ENCODE results near the gene ATP2B2. TPM values are rescaled to one million over a fixed set of nuclear protein-coding genes. Genes with fewer than 3 reads are reported as not detected.

Gene ATP2B2
- total and polyA plus RNA-seq, 2 of the 8 experiments (the other 6 are each of a cell fraction or from before 2014, with no cell fraction given), result 0.14 to 1.2 TPM

DNA sequence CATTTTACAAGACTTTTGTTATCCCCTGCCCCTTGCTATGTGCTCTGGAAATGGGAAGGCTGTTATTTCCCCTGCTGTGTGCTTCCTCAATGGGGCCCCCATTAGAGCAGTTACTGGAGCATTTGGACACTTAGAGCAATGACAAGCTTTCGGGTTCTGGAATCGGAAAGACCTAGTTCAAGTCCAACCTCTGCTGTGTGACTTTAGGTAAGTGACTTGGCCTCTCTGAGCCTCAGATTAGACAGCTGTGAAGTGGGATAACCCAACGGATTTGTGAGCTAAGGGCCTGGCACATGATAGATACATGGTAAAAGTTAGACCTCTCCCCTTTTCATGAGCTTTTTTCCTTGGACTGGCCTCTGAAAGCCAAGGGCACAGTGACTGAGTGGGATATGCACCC is 100.5 kb downstream of the ATP2B2 start:
- H2BK120ac ChIP-seq (replicated peaks; ENCODE audit: low read depth, low read length), result no peak overlapping the region
- no peak overlapping the region for H3K18ac ChIP-seq (ENCODE audit: extremely low read depth, low read length)
- POLR2A ChIA-PET (ENCODE audit: partially characterized antibody), result no interaction called here
- no peak overlapping the region for H2AFZ ChIP-seq (ENCODE audit: low read length)
- no peaks in the 10 kb centered on the region for H3K36me3 ChIP-seq (ENCODE audit: control insufficient read depth in 2 of 4, insufficient read depth in 4 of 4, low read length in 3 of 4)
- no peak overlapping the region for H3K4me2 ChIP-seq (ENCODE audit: insufficient read depth in 1 of 2, low read depth in 2 of 2, low read length in 2 of 2)
- no peak overlapping the region for H4K91ac ChIP-seq (replicated peaks; ENCODE audit: insufficient read length, low read length)
- no peak overlapping the region for H4K8ac ChIP-seq (ENCODE audit: extremely low read depth, insufficient read depth, low read length)
- no peaks in the 10 kb centered on the region for H3K27me3 ChIP-seq (replicated peaks in 1 of 4; ENCODE audit: control insufficient read depth in 3 of 4, extremely low read depth in 1 of 4, insufficient read depth in 3 of 4, low read length in 3 of 4)
- no peak overlapping the region for H2BK20ac ChIP-seq (ENCODE audit: low read length)
- CTCF ChIA-PET (ENCODE audit: partially characterized antibody), result interaction anchor here (1.2 to 3.3 kb wide), 5 partner anchors 9 to 368 kb away, joined by 3 to 9 read pairs (median 4); no protein-coding TSS in a partner anchor
- H2BK15ac ChIP-seq (ENCODE audit: low read length), result no peak overlapping the region
- WGBS, 2 experiments (ENCODE audit: extremely low coverage in 1 of 2, insufficient coverage in 1 of 2, insufficient read length in 1 of 2, insufficient replicate concordance in 2 of 2, low coverage in 1 of 2, low lambda C conversion rate in 2 of 2, missing lambda C conversion rate in 1 of 2), result 76% methylated on average over 3 of the region's 3 CpGs; no CpG with 5 or more reads in 1 of the 2 experiments
- H3K9me3 ChIP-seq (ENCODE audit: insufficient read depth in 2 of 2, low read depth in 1 of 2, low read length in 1 of 2), result no peaks in the 10 kb centered on the region
- no peaks in the 10 kb centered on the region for H3K23me2 ChIP-seq (ENCODE audit: low read depth, low read length)
- H4K5ac ChIP-seq (ENCODE audit: insufficient read length, low read depth, low read length), result no peak overlapping the region
- no peak overlapping the region for H2BK12ac ChIP-seq (ENCODE audit: low read depth, low read length)
- no peak overlapping the region for H3K9ac ChIP-seq (replicated peaks in 1 of 4; ENCODE audit: extremely low read depth in 1 of 4, low read depth in 3 of 4, low read length in 3 of 4)
- H3K79me1 ChIP-seq (ENCODE audit: low read depth, low read length), result no peaks in the 10 kb centered on the region
- FAIRE-seq, result no peak
- no peak overlapping the region for H3K4ac ChIP-seq (replicated peaks; ENCODE audit: insufficient read length, low read depth, low read length)
- no peak overlapping the region for H3K27ac ChIP-seq (ENCODE audit: low read depth, low read length)
- no peaks in the 10 kb centered on the region for H4K20me1 ChIP-seq (replicated peaks in 1 of 2; ENCODE audit: control insufficient read depth in 1 of 2, insufficient read depth in 2 of 2, low read length in 2 of 2)
- no peak overlapping the region for H2BK5ac ChIP-seq (ENCODE audit: low read depth, low read length)
- H3K23ac ChIP-seq (ENCODE audit: insufficient read length), result no peak overlapping the region
- no peak overlapping the region for H2AK5ac ChIP-seq (ENCODE audit: low read depth, low read length)
- TF ChIP-seq KDM1A (IDR thresholded peaks at IDR 0.05; ENCODE audit: borderline replicate concordance, low read length), result 0 out of 2 replicates have a peak, but pooled peaks have one; percentile 49
- TF ChIP-seq CTCF (IDR thresholded peaks at IDR 0.05; ENCODE audit: control extremely low read depth in 1 of 3, insufficient read depth in 1 of 3, low read depth in 1 of 3, low read length in 3 of 3), result no peak
- no peak overlapping the region for H3K56ac ChIP-seq (replicated peaks; ENCODE audit: insufficient read length, low read depth, low read length)
- no peak overlapping the region for H3K14ac ChIP-seq (ENCODE audit: insufficient read length)
- H3K4me3 ChIP-seq (ENCODE audit: extremely low read depth in 1 of 4, insufficient read depth in 2 of 4, low read depth in 3 of 4, low read length in 4 of 4), result no peak overlapping the region
- no peaks in the 10 kb centered on the region for H3K4me1 ChIP-seq (replicated peaks in 1 of 4; ENCODE audit: control insufficient read depth in 3 of 4, insufficient read depth in 4 of 4, low read length in 3 of 4)
- no peaks in the 10 kb centered on the region for H3K79me2 ChIP-seq (ENCODE audit: control insufficient read depth in 1 of 2, insufficient read depth in 2 of 2, low read length in 2 of 2)
- no peak for DNase-seq (ENCODE audit: low read depth in 1 of 2, low spot score in 2 of 2)

All from H1 (cell line).